HCT116 (cell line): Measurements from ENCODE around the gene CELF1. TPM values are rescaled to one million over a fixed set of nuclear protein-coding genes. Genes with fewer than 3 reads are reported as not detected.

Source experiments
- ATAC-seq: fragments of 200-7000 bp; cut with Tn5 transposase; 2 replicates; pipeline ENCODE4 v1.9.1; 2020; ENCODE audit warnings: mild to moderate bottlenecking, moderate library complexity
- BruUV-seq: library from RNA; stranded (reverse); fragments of 400-500 nt; replicated peaks from 2 replicates; lab custom pipeline; 2021; lab: Mats Ljungman, UMichigan
- CTCF ChIA-PET: fragments of 300-600 bp; sonication (Branson Sonifier 250); formaldehyde crosslinking; loops from one replicate; lab custom pipeline; 2021; ENCODE audit warnings: antibody characterized with exemption; lab: Charles Lee
- POLR2A ChIA-PET: fragments of 300-600, 350-600 bp; sonication (Branson Sonifier 250); formaldehyde crosslinking; loops from one replicate; lab custom pipeline; 2021; ENCODE audit warnings: antibody characterized with exemption; lab: Charles Lee
- RAD21 ChIA-PET, 2 experiments: fragments of 300-600 bp; sonication (Branson Sonifier 250); formaldehyde crosslinking; loops; one replicate each; lab custom pipeline; 2023; ENCODE audit warnings: low total read pairs in 2 of 2; ENCODE audit not compliant: uncharacterized antibody in 2 of 2, unreplicated experiment in 2 of 2, low non-redundant PET in 1 of 2; lab: Charles Lee
- DNase-seq: peaks from one replicate; pipeline ENCODE4 v3.0.0-alpha.2; 2010; ENCODE audit warnings: low read depth, low spot score
- H2AFZ ChIP-seq: fragments of 200-600 bp; shearing (Covaris generic), sonication (generic); 2 replicates; pipeline ENCODE4 v1.6.1; 2017; ENCODE audit warnings: low read depth, mixed run types, mixed read lengths, antibody characterized with exemption, low read length; ENCODE audit not compliant: poor library complexity, severe bottlenecking
- H3K27ac ChIP-seq: 2 replicates; pipeline ENCODE4 v1.5.1; 2012; ENCODE audit warnings: low read depth, low read length
- H3K27me3 ChIP-seq: fragments of 200-600 bp; sonication (generic); 2 replicates; pipeline ENCODE4 v1.6.1; 2016; ENCODE audit warnings: mixed run types, low read length, mixed read lengths; ENCODE audit not compliant: insufficient read depth
- H3K36me3 ChIP-seq, 2 experiments: fragments of 200-500 bp in 1 of 2; fragments of 200-600 bp in 1 of 2; sonication (Bioruptor generic) in 1 of 2; sonication (generic) in 1 of 2; 2 replicates each; pipeline versions ENCODE4 v1.5.1 to v1.6.1; 2014 to 2016; ENCODE audit warnings: low read length in 2 of 2, inconsistent platforms in 1 of 2, mixed read lengths in 1 of 2, mixed run types in 1 of 2; ENCODE audit not compliant: insufficient read depth in 2 of 2, control insufficient read depth in 1 of 2
- H3K4me1 ChIP-seq, 2 experiments: fragments of 200-600 bp in 1 of 2; sonication (generic) in 1 of 2; 2 replicates each; pipeline versions ENCODE4 v1.5.1 to v1.6.1; 2012 to 2017; ENCODE audit warnings: low read length in 2 of 2, inconsistent platforms in 1 of 2, mild to moderate bottlenecking in 1 of 2, mixed read lengths in 1 of 2, mixed run types in 1 of 2, moderate library complexity in 1 of 2; ENCODE audit not compliant: insufficient read depth in 2 of 2, control insufficient read depth in 1 of 2
- H3K4me2 ChIP-seq: fragments of 200-600 bp; sonication (generic); 2 replicates; pipeline ENCODE4 v1.6.1; 2017; ENCODE audit warnings: mixed run types, low read length, mixed read lengths
- H3K4me3 ChIP-seq, 2 experiments: fragments of 200-600 bp in 1 of 2; sonication (generic) in 1 of 2; replicated peaks in 1 of 2; 2 replicates each; pipeline ENCODE4 v1.5.1; 2011 to 2016; ENCODE audit warnings: low read length in 2 of 2, control low read depth in 1 of 2, low read depth in 1 of 2, mild to moderate bottlenecking in 1 of 2, mixed read lengths in 1 of 2, mixed run types in 1 of 2
- H3K79me2 ChIP-seq: fragments of 200-600 bp; sonication (generic); 2 replicates; pipeline ENCODE4 v1.6.1; 2017; ENCODE audit warnings: mild to moderate bottlenecking, mixed run types, low read length, moderate library complexity, mixed read lengths; ENCODE audit not compliant: insufficient read depth
- H3K9ac ChIP-seq: fragments of 200-600 bp; sonication (generic); 2 replicates; pipeline ENCODE4 v1.6.1; 2016; ENCODE audit warnings: low read length, mixed read lengths
- H3K9me2 ChIP-seq: fragments of 200-600 bp; sonication (generic), shearing (Covaris generic); 2 replicates; pipeline ENCODE4 v1.6.1; 2017; ENCODE audit warnings: mixed run types, mild to moderate bottlenecking, moderate library complexity; ENCODE audit not compliant: insufficient read depth
- H3K9me3 ChIP-seq, 2 experiments: fragments of 200-500 bp in 1 of 2; fragments of 200-600 bp in 1 of 2; sonication (Bioruptor generic) in 1 of 2; sonication (generic) in 1 of 2; 2 replicates each; pipeline ENCODE4 v1.6.1; 2014 to 2017; ENCODE audit warnings: low read length in 2 of 2, mixed read lengths in 2 of 2, inconsistent platforms in 1 of 2, low read depth in 1 of 2, mild to moderate bottlenecking in 1 of 2, mixed run types in 1 of 2, moderate library complexity in 1 of 2; ENCODE audit not compliant: control insufficient read depth in 1 of 2, insufficient read depth in 1 of 2
- H4K20me1 ChIP-seq: fragments of 200-600 bp; sonication (generic), shearing (Covaris generic); 2 replicates; pipeline ENCODE4 v1.6.1; 2017; ENCODE audit warnings: mixed run types, mild to moderate bottlenecking, moderate library complexity; ENCODE audit not compliant: insufficient read depth
- CBX3 ChIP-seq: IDR thresholded peaks from 2 replicates; pipeline ENCODE4 v1.6.1; 2012; ENCODE audit warnings: low read depth
- CTCF ChIP-seq, 3 experiments: fragments of 200-600 bp in 1 of 3; sonication (generic) in 1 of 3; IDR thresholded peaks in 2 of 3; conservative IDR thresholded peaks in 1 of 3; 2 replicates each; pipeline ENCODE4 v1.5.1; 2012 to 2017; ENCODE audit warnings: low read depth in 2 of 3, low read length in 2 of 3, antibody characterized with exemption in 1 of 3, borderline replicate concordance in 1 of 3, control low read depth in 1 of 3, mild to moderate bottlenecking in 1 of 3, mixed read lengths in 1 of 3, mixed run types in 1 of 3, moderate library complexity in 1 of 3; ENCODE audit not compliant: insufficient read depth in 1 of 3
- EGR1 ChIP-seq: IDR thresholded peaks from 2 replicates; pipeline ENCODE4 v1.6.1; 2012; ENCODE audit warnings: low read depth
- ELF1 ChIP-seq: IDR thresholded peaks from 2 replicates; pipeline ENCODE4 v1.6.1; 2012; ENCODE audit warnings: low read depth, borderline replicate concordance
- EZH2 ChIP-seq: fragments of 200-600 bp; sonication (generic); IDR thresholded peaks from 2 replicates; pipeline ENCODE4 v1.6.1; 2017; ENCODE audit warnings: antibody characterized with exemption, mixed run types
- EZH2phosphoT487 ChIP-seq: fragments of 200-600 bp; IDR thresholded peaks from 2 replicates; pipeline ENCODE4 v1.6.1; 2018; ENCODE audit warnings: antibody characterized with exemption, borderline replicate concordance
- FOSL1 ChIP-seq: IDR thresholded peaks from 2 replicates; pipeline ENCODE4 v1.6.1; 2012; ENCODE audit warnings: low read depth
- JUND ChIP-seq: IDR thresholded peaks from 2 replicates; pipeline ENCODE4 v1.6.1; 2012
- POLR2A ChIP-seq: IDR thresholded peaks from 2 replicates; pipeline ENCODE4 v1.7.0; 2011; ENCODE audit warnings: borderline replicate concordance; ENCODE audit not compliant: insufficient read depth, insufficient read length; ENCODE audit errors: extremely low read depth
- RAD21 ChIP-seq: IDR thresholded peaks from 2 replicates; pipeline ENCODE4 v1.6.1; 2012; ENCODE audit warnings: low read depth, mild to moderate bottlenecking
- SP1 ChIP-seq: IDR thresholded peaks from 2 replicates; pipeline ENCODE4 v1.6.1; 2012; ENCODE audit warnings: low read depth
- SRF ChIP-seq: IDR thresholded peaks from 2 replicates; pipeline ENCODE4 v1.6.1; 2012; ENCODE audit warnings: low read depth
- TCF7L2 ChIP-seq: IDR thresholded peaks from 2 replicates; pipeline ENCODE4 v1.7.0; 2011; ENCODE audit warnings: borderline replicate concordance, inconsistent platforms; ENCODE audit not compliant: insufficient read depth, insufficient read length; ENCODE audit errors: extremely low read depth
- YY1 ChIP-seq: IDR thresholded peaks from 2 replicates; pipeline ENCODE4 v1.6.1; 2011; ENCODE audit warnings: low read length, low read depth, moderate library complexity, mild to moderate bottlenecking; ENCODE audit not compliant: insufficient replicate concordance; ENCODE audit errors: extremely low read depth
- intact Hi-C: fragments of 100-400 bp; cut with micrococcal nuclease; formaldehyde crosslinking; loops from 2 replicates; pipeline ENCODE4 v1.10.0; 2022
- total RNA-seq: library from RNA; stranded (reverse); gene quantifications from one replicate; pipeline ENCODE4 v1.2.1, GENCODE V29; 2021; ENCODE audit not compliant: unreplicated experiment

The CELF1 gene
- total RNA-seq, 1 experiment from 2014 or later, result 133 TPM

GRCh38 chr11:47592251-47592650 is 39.3 kb upstream of the CELF1 start:
- ChIA-PET CTCF (no interaction called here), RAD21 (no interaction called here), POLR2A (interaction anchor here (0.6 kb wide), 1 partner anchor 340 kb away, joined by 3 read pairs; no protein-coding TSS in a partner anchor)
- intact Hi-C loops, result no loop called here
- no peak overlapping the region for H2AFZ ChIP-seq
- peaks cover 6% of the 10 kb centered on the region; the same call in 1 of the 2 replicates for H3K27me3 ChIP-seq
- H3K9me2 ChIP-seq, result no peaks in the 10 kb centered on the region
- H3K36me3 ChIP-seq, result no peaks in the 10 kb centered on the region
- H3K4me2 ChIP-seq, result no peak overlapping the region
- H3K27ac ChIP-seq, result no peak overlapping the region
- BruUV-seq, result no TSS peak
- DNase-seq (no peak), ATAC-seq (no peak)
- no peaks in the 10 kb centered on the region for H3K79me2 ChIP-seq
- H4K20me1 ChIP-seq, result no peaks in the 10 kb centered on the region
- H3K4me1 ChIP-seq, result no peaks in the 10 kb centered on the region
- no peaks in the 10 kb centered on the region for H3K9me3 ChIP-seq
- H3K9ac ChIP-seq, result no peak overlapping the region
- TF ChIP-seq POLR2A (no peak), SRF (no peak), CBX3 (no peak), FOSL1 (no peak), CTCF (IDR thresholded peaks at IDR 0.05 in 2 of 3, conservative IDR thresholded peaks at IDR 0.05 in 1 of 3; ENCODE audit: borderline replicate concordance in 1 of 3, insufficient read depth in 1 of 3, low read depth in 2 of 3, low read length in 2 of 3) (no peak), EZH2 (no peak)
- TF ChIP-seq, all 23 proteins: peak for 0
- H3K4me3 ChIP-seq, result no peak overlapping the region

DNA sequence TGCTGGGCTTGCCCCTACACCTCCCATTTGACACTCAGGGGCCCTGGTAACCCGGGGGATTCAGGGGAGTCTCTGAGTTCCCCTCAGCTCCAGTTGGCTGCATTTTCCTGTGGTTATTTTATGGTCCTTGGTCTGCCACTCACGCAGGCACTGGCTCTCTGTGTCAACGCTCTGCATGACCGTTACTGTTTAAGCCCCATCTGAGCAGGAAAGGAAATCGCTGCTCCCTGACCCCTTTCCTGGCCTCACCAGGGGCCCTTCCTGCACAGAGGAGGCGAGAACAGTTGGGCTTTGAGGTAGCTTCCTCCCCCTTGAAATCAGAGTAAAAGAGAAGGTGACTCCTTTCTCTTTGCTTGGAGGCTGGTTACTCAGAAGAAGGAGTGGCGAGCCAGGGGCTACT is 38.8 kb upstream of the CELF1 start:
- no peaks in the 10 kb centered on the region for H3K9me3 ChIP-seq
- no peak overlapping the region for H3K27ac ChIP-seq
- no peaks in the 10 kb centered on the region for H3K79me2 ChIP-seq
- no TSS peak for BruUV-seq
- H3K4me3 ChIP-seq, result no peak overlapping the region
- intact Hi-C loops, result no loop called here
- H2AFZ ChIP-seq, result no peak overlapping the region
- DNase-seq (no peak), ATAC-seq (no peak)
- CTCF ChIA-PET, result no interaction called here
- no peaks in the 10 kb centered on the region for H3K36me3 ChIP-seq
- RAD21 ChIA-PET, result no interaction called here
- no peaks in the 10 kb centered on the region for H3K9me2 ChIP-seq
- no peaks in the 10 kb centered on the region for H4K20me1 ChIP-seq
- H3K4me2 ChIP-seq, result no peak overlapping the region
- no peak overlapping the region for H3K9ac ChIP-seq
- H3K27me3 ChIP-seq, result peaks cover 6% of the 10 kb centered on the region; the same call in 1 of the 2 replicates
- POLR2A ChIA-PET, result interaction anchor here (0.6 kb wide), 1 partner anchor 339 kb away, joined by 3 read pairs; no protein-coding TSS in a partner anchor
- no peaks in the 10 kb centered on the region for H3K4me1 ChIP-seq
- TF ChIP-seq YY1 (no peak), SP1 (no peak), TCF7L2 (no peak), RAD21 (no peak), EGR1 (no peak), FOSL1 (no peak), JUND (no peak), CTCF (IDR thresholded peaks at IDR 0.05 in 2 of 3, conservative IDR thresholded peaks at IDR 0.05 in 1 of 3; ENCODE audit: borderline replicate concordance in 1 of 3, insufficient read depth in 1 of 3, low read depth in 2 of 3, low read length in 2 of 3) (no peak), EZH2phosphoT487 (no peak), ELF1 (no peak)
